ENCODE data around the gene RAI14. TPM values are rescaled to one million over a fixed set of nuclear protein-coding genes. Genes with fewer than 3 reads are reported as not detected.

RAI14 gene
- total RNA-seq, 2 experiments from 2014 or later: 0.92 to 12.3 TPM

GRCh38 chr5:34787035-34787434 is 130.9 kb downstream of the RAI14 start:
- Histone ChIP-seq H3K4me2 (ENCODE audit: low read length) (no peak overlapping the region), H2AFZ (ENCODE audit: low read length) (no peak overlapping the region), H3K9me3 (ENCODE audit: low read length) (no peaks in the 10 kb centered on the region), H4K20me1 (ENCODE audit: insufficient read depth, low read length) (no peaks in the 10 kb centered on the region), H3K9me2 (ENCODE audit: insufficient read depth, low read length) (no peaks in the 10 kb centered on the region), H3K79me2 (ENCODE audit: insufficient read depth, low read depth, low read length) (no peaks in the 10 kb centered on the region), H3K27ac (ENCODE audit: low read depth, low read length, poor library complexity, severe bottlenecking) (no peak overlapping the region), H3K4me3 (ENCODE audit: low read depth, low read length, poor library complexity, severe bottlenecking) (no peak overlapping the region), H3K4me1 (ENCODE audit: insufficient read depth, low read length, poor library complexity, severe bottlenecking) (no peaks in the 10 kb centered on the region), H3K36me3 (ENCODE audit: insufficient read depth, low read length) (no peaks in the 10 kb centered on the region)
- TF ChIP-seq, protein P1, sequence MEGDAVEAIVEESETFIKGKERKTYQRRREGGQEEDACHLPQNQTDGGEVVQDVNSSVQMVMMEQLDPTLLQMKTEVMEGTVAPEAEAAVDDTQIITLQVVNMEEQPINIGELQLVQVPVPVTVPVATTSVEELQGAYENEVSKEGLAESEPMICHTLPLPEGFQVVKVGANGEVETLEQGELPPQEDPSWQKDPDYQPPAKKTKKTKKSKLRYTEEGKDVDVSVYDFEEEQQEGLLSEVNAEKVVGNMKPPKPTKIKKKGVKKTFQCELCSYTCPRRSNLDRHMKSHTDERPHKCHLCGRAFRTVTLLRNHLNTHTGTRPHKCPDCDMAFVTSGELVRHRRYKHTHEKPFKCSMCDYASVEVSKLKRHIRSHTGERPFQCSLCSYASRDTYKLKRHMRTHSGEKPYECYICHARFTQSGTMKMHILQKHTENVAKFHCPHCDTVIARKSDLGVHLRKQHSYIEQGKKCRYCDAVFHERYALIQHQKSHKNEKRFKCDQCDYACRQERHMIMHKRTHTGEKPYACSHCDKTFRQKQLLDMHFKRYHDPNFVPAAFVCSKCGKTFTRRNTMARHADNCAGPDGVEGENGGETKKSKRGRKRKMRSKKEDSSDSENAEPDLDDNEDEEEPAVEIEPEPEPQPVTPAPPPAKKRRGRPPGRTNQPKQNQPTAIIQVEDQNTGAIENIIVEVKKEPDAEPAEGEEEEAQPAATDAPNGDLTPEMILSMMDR (conservative IDR thresholded peaks at IDR 0.05; ENCODE audit: low read length): no peak
- TF ChIP-seq EZH2phosphoT487 (IDR thresholded peaks at IDR 0.05; ENCODE audit: borderline replicate concordance, low read depth, low read length): no peak
- CTCF ChIA-PET (ENCODE audit: unreplicated experiment): no interaction called here
- intact Hi-C loops (cut with micrococcal nuclease; ENCODE audit: unreplicated experiment): no loop called here
- no TSS peak for BruUV-seq (replicated peaks)
- POLR2A ChIA-PET: no interaction called here
- DNase-seq (ENCODE audit: low spot score): no peak

GRCh38 chr5:34789021-34789531 is 132.9 kb downstream of the RAI14 start:
- intact Hi-C loops (cut with micrococcal nuclease; ENCODE audit: unreplicated experiment): no loop called here
- Histone ChIP-seq H3K36me3 (ENCODE audit: insufficient read depth, low read length) (no peaks in the 10 kb centered on the region), H2AFZ (ENCODE audit: low read length) (no peak overlapping the region), H3K79me2 (ENCODE audit: insufficient read depth, low read depth, low read length) (no peaks in the 10 kb centered on the region), H3K27ac (ENCODE audit: low read depth, low read length, poor library complexity, severe bottlenecking) (no peak overlapping the region), H3K4me1 (ENCODE audit: insufficient read depth, low read length, poor library complexity, severe bottlenecking) (no peaks in the 10 kb centered on the region), H3K4me2 (ENCODE audit: low read length) (no peak overlapping the region), H3K9me3 (ENCODE audit: low read length) (no peaks in the 10 kb centered on the region), H3K4me3 (ENCODE audit: low read depth, low read length, poor library complexity, severe bottlenecking) (no peak overlapping the region), H4K20me1 (ENCODE audit: insufficient read depth, low read length) (no peaks in the 10 kb centered on the region), H3K9me2 (ENCODE audit: insufficient read depth, low read length) (no peaks in the 10 kb centered on the region)
- no peak for TF ChIP-seq EZH2phosphoT487 (IDR thresholded peaks at IDR 0.05; ENCODE audit: borderline replicate concordance, low read depth, low read length)
- TF ChIP-seq, protein P1 (conservative IDR thresholded peaks at IDR 0.05; ENCODE audit: low read length): no peak
- CTCF ChIA-PET (ENCODE audit: unreplicated experiment): no interaction called here
- no peak for DNase-seq (ENCODE audit: low spot score)
- BruUV-seq (replicated peaks): no TSS peak
- POLR2A ChIA-PET: no interaction called here

GRCh38 chr5:34789639-34790038 is 133.5 kb downstream of the RAI14 start:
- Histone ChIP-seq H2AFZ (ENCODE audit: low read length) (no peak overlapping the region), H3K27ac (ENCODE audit: low read depth, low read length, poor library complexity, severe bottlenecking) (no peak overlapping the region), H3K9me2 (ENCODE audit: insufficient read depth, low read length) (no peaks in the 10 kb centered on the region), H3K4me1 (ENCODE audit: insufficient read depth, low read length, poor library complexity, severe bottlenecking) (no peaks in the 10 kb centered on the region), H3K4me3 (ENCODE audit: low read depth, low read length, poor library complexity, severe bottlenecking) (no peak overlapping the region), H3K4me2 (ENCODE audit: low read length) (no peak overlapping the region), H4K20me1 (ENCODE audit: insufficient read depth, low read length) (no peaks in the 10 kb centered on the region), H3K36me3 (ENCODE audit: insufficient read depth, low read length) (no peaks in the 10 kb centered on the region), H3K79me2 (ENCODE audit: insufficient read depth, low read depth, low read length) (no peaks in the 10 kb centered on the region), H3K9me3 (ENCODE audit: low read length) (no peaks in the 10 kb centered on the region)
- ChIA-PET POLR2A (no interaction called here), CTCF (ENCODE audit: unreplicated experiment) (no interaction called here)
- no TSS peak for BruUV-seq (replicated peaks)
- intact Hi-C loops (cut with micrococcal nuclease; ENCODE audit: unreplicated experiment): no loop called here
- TF ChIP-seq EZH2phosphoT487 (IDR thresholded peaks at IDR 0.05; ENCODE audit: borderline replicate concordance, low read depth, low read length): no peak
- TF ChIP-seq, protein P1 (conservative IDR thresholded peaks at IDR 0.05; ENCODE audit: low read length): no peak
- DNase-seq (ENCODE audit: low spot score): no peak
